Vagina (tissue), 2 donors: ENCODE data around the gene ATOH8. TPM values are rescaled to one million over a fixed set of nuclear protein-coding genes. Genes with fewer than 3 reads are reported as not detected.

ENCODE experiments used
- DNase-seq, 2 donors: peaks; one replicate each; pipeline ENCODE4 v3.0.0-alpha.2; 2017; ENCODE audit errors: extremely low spot score in 2 of 2
- H3K27ac ChIP-seq: fragments of 200-600 bp; sonication (generic); one replicate; pipeline ENCODE4 v1.5.1; 2019
- H3K27me3 ChIP-seq: fragments of 200-600 bp; sonication (generic); one replicate; pipeline ENCODE4 v1.5.1; 2019
- H3K36me3 ChIP-seq, 2 donors: fragments of 200-600 bp; sonication (generic); one replicate each; pipeline ENCODE4 v1.5.1; 2017 to 2019
- H3K4me1 ChIP-seq: fragments of 200-600 bp; sonication (generic); one replicate; pipeline ENCODE4 v1.5.1; 2019
- H3K4me3 ChIP-seq, 2 donors: fragments of 200-600 bp; sonication (generic); 1 replicate in 1 of 2; 2 replicates in 1 of 2; pipeline ENCODE4 v1.5.1; 2016 to 2019
- H3K9me3 ChIP-seq: fragments of 200-600 bp; sonication (generic); one replicate; pipeline ENCODE4 v1.5.1; 2019
- CTCF ChIP-seq, 3 experiments: fragments of 450-650 bp in 2 of 3; fragments of 200-600 bp in 1 of 3; sonication (generic) in 1 of 3; IDR thresholded peaks; one replicate each; pipeline ENCODE4 v1.5.1; 2017 to 2019; ENCODE audit warnings: antibody characterized with exemption in 3 of 3, mild to moderate bottlenecking in 2 of 3, moderate library complexity in 2 of 3
- POLR2A ChIP-seq, 2 donors: fragments of 450-650 bp; IDR thresholded peaks; one replicate each; pipeline ENCODE4 v1.6.1; 2017; ENCODE audit warnings: antibody characterized with exemption in 2 of 2, mild to moderate bottlenecking in 2 of 2, moderate library complexity in 2 of 2
- POLR2AphosphoS5 ChIP-seq, 2 donors: sonication (generic); formaldehyde crosslinking; IDR thresholded peaks; one replicate each; pipeline ENCODE4 v1.9.0; 2017; ENCODE audit warnings: antibody characterized with exemption in 2 of 2, mild to moderate bottlenecking in 2 of 2, low read depth in 1 of 2; ENCODE audit not compliant: insufficient read depth in 1 of 2
- intact Hi-C: fragments of 100-400 bp; cut with DNase I; formaldehyde crosslinking; loops from one replicate; pipeline ENCODE4 v1.15.1; 2023
- total RNA-seq: library from RNA; depleted of rRNA; stranded (reverse); fragments of >200 nt; gene quantifications from one replicate; pipeline ENCODE4 v1.2.3, GENCODE V29; 2016

ATOH8 gene
- total RNA-seq, 1 donor from 2014 or later: 66.5 TPM

DNA sequence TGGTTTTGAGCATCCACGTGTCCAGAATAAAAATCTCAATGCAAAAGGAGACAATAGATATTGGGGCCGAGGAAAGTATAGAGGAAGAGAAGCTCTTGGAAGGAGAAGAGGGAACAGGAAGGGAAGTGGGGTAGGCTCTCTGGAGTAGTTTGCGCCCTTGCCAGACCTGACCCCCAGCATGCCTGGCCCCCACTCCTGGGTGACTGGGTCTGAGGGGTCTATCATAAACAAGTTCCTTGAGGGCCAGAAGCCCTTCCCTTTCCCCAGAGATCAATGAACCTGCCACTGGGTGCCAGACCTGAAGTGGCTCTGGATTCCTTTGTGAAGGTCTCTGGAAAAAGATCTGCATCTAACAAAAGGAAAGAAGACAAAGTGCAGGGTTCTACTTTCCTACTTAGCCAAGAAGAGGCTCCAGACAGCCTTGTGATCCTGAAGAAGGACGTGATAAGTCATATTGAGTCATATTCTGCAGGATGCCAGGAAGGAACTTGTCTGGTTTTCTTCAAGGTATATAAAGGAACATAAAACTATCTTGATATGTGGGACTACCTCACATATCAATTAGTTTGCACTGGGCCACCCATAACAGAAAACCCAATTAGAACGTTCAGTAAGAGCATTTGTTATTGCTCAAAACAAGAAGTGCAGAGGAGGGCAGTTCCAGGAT, 18.7 kb upstream of the ATOH8 start:
- no peaks in the 10 kb centered on the region for H3K36me3 ChIP-seq
- no peaks in the 10 kb centered on the region for H3K27me3 ChIP-seq
- intact Hi-C loops: loop anchor here (5.0 kb wide), 1 partner anchor 57 kb away; no protein-coding TSS in a partner anchor
- H3K9me3 ChIP-seq: no peaks in the 10 kb centered on the region
- peaks cover 50% of the 10 kb centered on the region for H3K4me1 ChIP-seq
- H3K27ac ChIP-seq: peak overlapping the region; percentile 93
- no peak overlapping the region for H3K4me3 ChIP-seq
- TF ChIP-seq CTCF (IDR thresholded peaks at IDR 0.05) (no peak), POLR2AphosphoS5 (IDR thresholded peaks at IDR 0.05; ENCODE audit: insufficient read depth in 1 of 2, low read depth in 1 of 2) (no peak), POLR2A (IDR thresholded peaks at IDR 0.05) (no peak)
- DNase-seq: no peak

GRCh38 chr2:85735691-85736090, 18.1 kb upstream of the ATOH8 start:
- no peak for TF ChIP-seq POLR2A (IDR thresholded peaks at IDR 0.05)
- no peak for TF ChIP-seq CTCF (IDR thresholded peaks at IDR 0.05)
- no peak for TF ChIP-seq POLR2AphosphoS5 (IDR thresholded peaks at IDR 0.05; ENCODE audit: insufficient read depth in 1 of 2, low read depth in 1 of 2)
- no peaks in the 10 kb centered on the region for H3K36me3 ChIP-seq
- H3K27me3 ChIP-seq: no peaks in the 10 kb centered on the region
- no peak for DNase-seq
- intact Hi-C loops: loop anchor here (5.0 kb wide), 1 partner anchor 57 kb away; no protein-coding TSS in a partner anchor
- no peak overlapping the region for H3K4me3 ChIP-seq
- H3K9me3 ChIP-seq: no peaks in the 10 kb centered on the region
- peak overlapping the region; percentile 93 for H3K27ac ChIP-seq
- peaks cover 56% of the 10 kb centered on the region for H3K4me1 ChIP-seq

DNA sequence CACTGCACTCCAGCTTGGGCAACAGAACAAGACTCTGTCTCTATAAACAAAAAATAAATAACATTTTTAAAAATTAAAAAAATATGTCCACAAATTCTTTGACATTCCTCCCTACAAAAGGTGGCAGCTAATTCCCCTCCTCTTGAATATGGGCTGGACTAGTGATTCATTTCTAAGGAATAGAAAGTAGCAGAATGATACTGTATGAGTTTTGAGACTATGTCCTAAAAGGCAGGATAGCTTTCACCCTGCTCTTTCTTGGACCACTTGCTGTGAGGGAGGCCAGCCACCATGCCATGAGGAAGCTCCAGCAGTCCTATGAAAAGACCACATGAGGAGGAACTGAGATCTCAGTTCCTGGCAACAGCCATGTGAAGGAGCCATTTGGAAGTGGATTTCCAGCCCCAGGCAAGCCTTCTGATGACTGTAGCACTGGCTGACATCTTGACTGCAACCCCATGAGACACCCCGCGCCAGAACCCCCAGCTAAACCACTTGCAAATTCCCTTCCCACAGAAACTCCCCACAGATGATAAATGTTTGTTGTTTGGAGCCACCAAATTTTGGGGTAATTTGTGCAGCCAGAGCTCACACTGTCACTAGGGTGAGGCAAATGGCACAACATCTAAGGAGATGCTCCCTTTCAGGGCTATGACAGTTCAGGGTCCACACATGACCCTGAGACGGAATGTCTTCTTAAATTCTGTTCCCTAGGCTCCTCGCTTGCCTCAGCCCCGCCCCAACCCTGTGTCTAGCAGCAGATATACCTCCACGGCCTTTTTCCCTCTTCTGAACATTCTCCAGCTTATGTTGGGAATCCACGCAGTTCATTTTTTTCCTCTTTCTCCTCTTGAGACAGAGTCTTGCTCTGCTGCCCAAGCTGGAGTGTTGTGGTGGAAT, 17.1 kb upstream of the ATOH8 start:
- H3K4me1 ChIP-seq: peaks cover 66% of the 10 kb centered on the region
- no peaks in the 10 kb centered on the region for H3K27me3 ChIP-seq
- TF ChIP-seq CTCF (IDR thresholded peaks at IDR 0.05) (no peak), POLR2AphosphoS5 (IDR thresholded peaks at IDR 0.05; ENCODE audit: insufficient read depth in 1 of 2, low read depth in 1 of 2) (no peak), POLR2A (IDR thresholded peaks at IDR 0.05) (no peak)
- no peaks in the 10 kb centered on the region for H3K9me3 ChIP-seq
- no peak for DNase-seq
- intact Hi-C loops: loop anchor here (5.0 kb wide), 1 partner anchor 56 kb away; no protein-coding TSS in a partner anchor
- H3K27ac ChIP-seq: peak overlapping the region; percentile 93
- no peaks in the 10 kb centered on the region for H3K36me3 ChIP-seq
- no peak overlapping the region for H3K4me3 ChIP-seq

GRCh38 chr2:85737481-85737880, 16.3 kb upstream of the ATOH8 start:
- intact Hi-C loops: loop anchor here (5.0 kb wide), 1 partner anchor 55 kb away; no protein-coding TSS in a partner anchor
- Histone ChIP-seq H3K27ac (peak overlapping the region; percentile 93), H3K4me3 (no peak overlapping the region), H3K27me3 (no peaks in the 10 kb centered on the region), H3K36me3 (no peaks in the 10 kb centered on the region), H3K4me1 (peaks cover 68% of the 10 kb centered on the region), H3K9me3 (no peaks in the 10 kb centered on the region)
- DNase-seq: peak in 1 of 2 donors; percentile 95
- TF ChIP-seq POLR2AphosphoS5 (IDR thresholded peaks at IDR 0.05; ENCODE audit: insufficient read depth in 1 of 2, low read depth in 1 of 2) (peak; percentile 56 to 91), CTCF (IDR thresholded peaks at IDR 0.05) (no peak), POLR2A (IDR thresholded peaks at IDR 0.05) (no peak)
